HepG2 (cell line): Measurements from ENCODE around the gene RASAL3. TPM values are rescaled to one million over a fixed set of nuclear protein-coding genes. Genes with fewer than 3 reads are reported as not detected.
A peak's percentile ranks its signal among the peaks of the same experiment; 100 is the strongest.
"Not testable (repeated sequence)": the region's sequence is repeated elsewhere in the genome, so short reads cannot be mapped to it uniquely, and the experiment has no call there.

ENCODE experiments used
- ATAC-seq: fragments of 200-7000 bp; cut with Tn5 transposase; 3 replicates; pipeline ENCODE4 v1.9.1; 2020; ENCODE audit warnings: mild to moderate bottlenecking, moderate library complexity
- BruUV-seq: library from RNA; stranded (reverse); fragments of 400-500 nt; replicated peaks from 2 replicates; lab custom pipeline; 2021; lab: Mats Ljungman, UMichigan
- CTCF ChIA-PET: fragments of 300-600 bp; formaldehyde crosslinking; extraction: SDS; loops from one replicate; lab custom pipeline; 2021; ENCODE audit warnings: low total read pairs, inconsistent platforms, low intra/inter-chr PET ratio; lab: Yijun Ruan, JAX
- POLR2A ChIA-PET: fragments of 350-600 bp; sonication (Branson Sonifier 250); formaldehyde crosslinking; loops from one replicate; lab custom pipeline; 2020; ENCODE audit warnings: antibody characterized with exemption, inconsistent platforms; lab: Yijun Ruan, JAX
- DNase-seq: peaks from one replicate; pipeline ENCODE4 v3.0.0-alpha.2; 2015; ENCODE audit warnings: low spot score
- FAIRE-seq: peaks from 3 replicates; lab custom pipeline; 2011; peaks lifted over from hg19 to GRCh38; lab: Jason Lieb, UNC
- H2AFZ ChIP-seq: one replicate; pipeline ENCODE4 v1.6.1; 2011; ENCODE audit warnings: low read length, inconsistent platforms
- H3K27ac ChIP-seq: fragments of 300-600 bp; 3 replicates; pipeline ENCODE4 v1.8.0; 2011; ENCODE audit warnings: mixed run types, mild to moderate bottlenecking, mixed read lengths, low read length, inconsistent platforms; ENCODE audit not compliant: insufficient read depth; ENCODE audit errors: extremely low read length
- H3K27me3 ChIP-seq, 2 experiments: fragments of 200-600 bp in 1 of 2; 2 replicates in 1 of 2; 3 replicates in 1 of 2; pipeline versions ENCODE4 v1.6.0 to v1.8.0; 2011; ENCODE audit warnings: low read length in 2 of 2, mild to moderate bottlenecking in 2 of 2, moderate library complexity in 2 of 2, inconsistent platforms in 1 of 2; ENCODE audit not compliant: insufficient read depth in 2 of 2, control insufficient read depth in 1 of 2
- H3K36me3 ChIP-seq, 2 experiments: fragments of 200-600 bp in 1 of 2; replicated peaks in 1 of 2; 2 replicates in 1 of 2; 3 replicates in 1 of 2; pipeline versions ENCODE4 v1.5.1 to v1.8.0; 2011; ENCODE audit warnings: low read length in 2 of 2, inconsistent platforms in 1 of 2; ENCODE audit not compliant: insufficient read depth in 2 of 2, control insufficient read depth in 1 of 2
- H3K4me1 ChIP-seq: 2 replicates; pipeline ENCODE4 v1.5.1; 2012; ENCODE audit warnings: low read length, inconsistent platforms; ENCODE audit not compliant: insufficient read depth
- H3K4me2 ChIP-seq: 2 replicates; pipeline ENCODE4 v1.6.0; 2011; ENCODE audit warnings: low read depth, low read length, inconsistent platforms
- H3K4me3 ChIP-seq, 3 experiments: fragments of 200-600 bp in 1 of 3; sonication (generic), shearing (Covaris generic) in 1 of 3; replicated peaks in 1 of 3; 2 replicates each; pipeline ENCODE4 v1.5.1; 2011 to 2016; ENCODE audit warnings: low read length in 3 of 3, inconsistent platforms in 2 of 3, low read depth in 2 of 3, mild to moderate bottlenecking in 2 of 3, control low read depth in 1 of 3, mixed read lengths in 1 of 3; ENCODE audit not compliant: insufficient read depth in 1 of 3
- H3K79me2 ChIP-seq: one replicate; pipeline ENCODE4 v1.6.1; 2011; ENCODE audit warnings: low read length, inconsistent platforms; ENCODE audit not compliant: insufficient read depth
- H3K9ac ChIP-seq: 2 replicates; pipeline ENCODE4 v1.6.0; 2011; ENCODE audit warnings: mild to moderate bottlenecking, low read depth, low read length, inconsistent platforms; ENCODE audit not compliant: insufficient read depth
- H3K9me3 ChIP-seq: 2 replicates; pipeline ENCODE4 v1.5.1; 2012; ENCODE audit warnings: mild to moderate bottlenecking, low read length
- H4K20me1 ChIP-seq: 2 replicates; pipeline ENCODE4 v1.6.0; 2011; ENCODE audit warnings: inconsistent platforms, mild to moderate bottlenecking, low read length, moderate library complexity; ENCODE audit not compliant: insufficient read depth
- CREM ChIP-seq, 2 experiments: sonication (generic) in 1 of 2; formaldehyde crosslinking in 1 of 2; IDR thresholded peaks; 2 replicates each; pipeline versions ENCODE4 v1.4.0 to v1.6.1; 2016 to 2020; ENCODE audit warnings: antibody characterized with exemption in 1 of 2, mild to moderate bottlenecking in 1 of 2, missing genetic modification reagents in 1 of 2
- DMAP1 ChIP-seq: IDR thresholded peaks from 2 replicates; pipeline ENCODE4 v1.6.1; 2016
- SIX4 ChIP-seq: sonication (generic); formaldehyde crosslinking; IDR thresholded peaks from 2 replicates; pipeline ENCODE4 v1.4.0; 2020; ENCODE audit warnings: missing genetic modification reagents
- SOX6 ChIP-seq, 2 experiments: fragments of 450-650 bp in 1 of 2; sonication (generic) in 1 of 2; formaldehyde crosslinking in 1 of 2; IDR thresholded peaks; 2 replicates each; pipeline versions ENCODE4 v1.4.0 to v1.6.1; 2017 to 2020; ENCODE audit warnings: antibody characterized with exemption in 1 of 2, mild to moderate bottlenecking in 1 of 2, missing genetic modification reagents in 1 of 2
- ZMYM4 ChIP-seq: sonication (generic); formaldehyde crosslinking; IDR thresholded peaks from 2 replicates; pipeline ENCODE4 v1.8.1; 2023; ENCODE audit warnings: mild to moderate bottlenecking, missing genetic modification reagents
- ZNF605 ChIP-seq: sonication (generic); formaldehyde crosslinking; IDR thresholded peaks from 2 replicates; pipeline ENCODE4 v1.8.0; 2022; ENCODE audit warnings: mild to moderate bottlenecking, missing genetic modification reagents
- WGBS: methylation state at CpG from one replicate; pipeline ENCODE4 v1.1.6; 2017; ENCODE audit warnings: low lambda C conversion rate; 5-methylcytosine and 5-hydroxymethylcytosine counted together
- in situ Hi-C: cut with HindIII; loops from 2 replicates; pipeline ENCODE4 v1.10.0; 2017; ENCODE audit warnings: low pct_unique_long_range_greater_than_20kb; ENCODE audit not compliant: extremely low pct_ligation_motif_present
- intact Hi-C: fragments of 100-400 bp; cut with micrococcal nuclease; formaldehyde crosslinking; loops from one replicate; pipeline ENCODE4 v1.10.0; 2022; ENCODE audit not compliant: unreplicated experiment
- polyA plus RNA-seq, 8 experiments: library from polyadenylated mRNA; depleted of rRNA in 3 of 8; stranded (reverse) in 7 of 8; unstranded in 1 of 8; fragments of >200 nt; fragmentation: Illumina TruSeq in 4 of 8; extraction: Trizol in 4 of 8; gene quantifications; 2 replicates each; pipeline versions ENCODE4 v1.2.1 to v1.2.3, GENCODE V29; 2011 to 2016; ENCODE audit warnings: low read depth in 4 of 8, missing spikeins in 1 of 8, mixed read lengths in 1 of 8; ENCODE audit not compliant: insufficient read depth in 1 of 8
- total RNA-seq, 5 experiments: library from RNA; depleted of rRNA; stranded (reverse); fragments of >200 nt; fragmentation: Illumina TruSeq; extraction: Trizol; gene quantifications; 2 replicates each; pipeline ENCODE4 v1.2.3, GENCODE V29; 2016; ENCODE audit warnings: low read depth in 1 of 5
- TF ChIP-seq, protein P1 (sequence below): sonication (generic); formaldehyde crosslinking; IDR thresholded peaks from 2 replicates; pipeline ENCODE4 v1.4.0; 2020; ENCODE audit warnings: missing genetic modification reagents
- TF ChIP-seq, protein P2 (sequence below): sonication (generic); formaldehyde crosslinking; IDR thresholded peaks from 2 replicates; pipeline ENCODE4 v1.4.0; 2020; ENCODE audit warnings: missing genetic modification reagents, borderline replicate concordance
- TF ChIP-seq, protein P3 (sequence below): IDR thresholded peaks from 2 replicates; pipeline ENCODE4 v1.6.1; 2016; ENCODE audit warnings: low read depth, missing genetic modification reagents, missing compliant biosample characterization
- TF ChIP-seq, protein P4 (sequence below): IDR thresholded peaks from 2 replicates; pipeline ENCODE4 v1.6.1; 2012; ENCODE audit warnings: inconsistent platforms

The RASAL3 gene
- total and polyA plus RNA-seq, 2 of the 13 experiments (the other 11 are each of a cell fraction or from before 2014, with no cell fraction given), result not detected

DNA sequence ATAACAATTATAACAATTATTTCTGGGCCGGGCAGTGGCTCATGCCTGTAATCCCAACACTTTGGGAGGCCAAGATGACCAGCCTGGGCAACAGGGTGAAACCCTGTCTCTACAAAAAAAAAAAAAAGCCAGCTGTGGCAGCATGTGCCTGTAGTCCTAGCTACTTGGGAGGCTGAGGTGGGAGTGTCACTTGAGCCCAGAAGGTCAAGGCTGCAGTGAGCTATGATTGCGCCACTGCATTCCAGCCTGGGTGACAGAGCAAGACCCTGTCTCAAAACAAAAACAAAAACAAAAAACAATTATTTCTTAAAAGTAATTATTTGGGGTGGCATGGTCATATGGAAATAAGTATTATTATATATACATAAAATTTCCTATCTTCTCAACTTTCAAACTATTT, 53.0 kb downstream of the RASAL3 start:
- FAIRE-seq; CTCF ChIA-PET; H3K4me3 ChIP-seq; H3K27me3 ChIP-seq; H2AFZ ChIP-seq; BruUV-seq; H3K9ac ChIP-seq; in situ Hi-C loops; H3K9me3 ChIP-seq; TF ChIP-seq SOX6 (IDR thresholded peaks at IDR 0.05); CREM (CRISPR knock-in tag; IDR thresholded peaks at IDR 0.05): not testable (repeated sequence)
- Histone ChIP-seq H3K79me2 (peaks cover 90% of the 10 kb centered on the region), H3K36me3 (peaks cover 9 to 29% of the 10 kb centered on the region in 2 experiments), H3K4me1 (peaks cover 58% of the 10 kb centered on the region), H3K27ac (peak overlapping the region; percentile 47), H3K4me2 (peak overlapping the region; percentile 29; the same call in 1 of the 2 replicates), H4K20me1 (peaks cover 35% of the 10 kb centered on the region)
- DNase-seq, result peak; percentile 65
- ATAC-seq, result peak; percentile 69
- POLR2A ChIA-PET, result interaction anchor here (0.7 to 2.8 kb wide), 2 partner anchors 32 to 242 kb away, joined by 3 to 30 read pairs; partner anchors contain the start of gene AKAP8
- 17% methylated on average over 2 of the region's 2 CpGs for WGBS
- intact Hi-C loops, result loop anchor here (5.0 kb wide), 1 partner anchor 34 kb away; the partner anchor contains the start of gene AKAP8
- TF ChIP-seq, protein P1, sequence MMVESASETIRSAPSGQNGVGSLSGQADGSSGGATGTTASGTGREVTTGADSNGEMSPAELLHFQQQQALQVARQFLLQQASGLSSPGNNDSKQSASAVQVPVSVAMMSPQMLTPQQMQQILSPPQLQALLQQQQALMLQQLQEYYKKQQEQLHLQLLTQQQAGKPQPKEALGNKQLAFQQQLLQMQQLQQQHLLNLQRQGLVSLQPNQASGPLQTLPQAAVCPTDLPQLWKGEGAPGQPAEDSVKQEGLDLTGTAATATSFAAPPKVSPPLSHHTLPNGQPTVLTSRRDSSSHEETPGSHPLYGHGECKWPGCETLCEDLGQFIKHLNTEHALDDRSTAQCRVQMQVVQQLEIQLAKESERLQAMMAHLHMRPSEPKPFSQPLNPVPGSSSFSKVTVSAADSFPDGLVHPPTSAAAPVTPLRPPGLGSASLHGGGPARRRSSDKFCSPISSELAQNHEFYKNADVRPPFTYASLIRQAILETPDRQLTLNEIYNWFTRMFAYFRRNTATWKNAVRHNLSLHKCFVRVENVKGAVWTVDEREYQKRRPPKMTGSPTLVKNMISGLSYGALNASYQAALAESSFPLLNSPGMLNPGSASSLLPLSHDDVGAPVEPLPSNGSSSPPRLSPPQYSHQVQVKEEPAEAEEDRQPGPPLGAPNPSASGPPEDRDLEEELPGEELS (CRISPR knock-in tag), result peak; percentile 95
- TF ChIP-seq, protein P2, sequence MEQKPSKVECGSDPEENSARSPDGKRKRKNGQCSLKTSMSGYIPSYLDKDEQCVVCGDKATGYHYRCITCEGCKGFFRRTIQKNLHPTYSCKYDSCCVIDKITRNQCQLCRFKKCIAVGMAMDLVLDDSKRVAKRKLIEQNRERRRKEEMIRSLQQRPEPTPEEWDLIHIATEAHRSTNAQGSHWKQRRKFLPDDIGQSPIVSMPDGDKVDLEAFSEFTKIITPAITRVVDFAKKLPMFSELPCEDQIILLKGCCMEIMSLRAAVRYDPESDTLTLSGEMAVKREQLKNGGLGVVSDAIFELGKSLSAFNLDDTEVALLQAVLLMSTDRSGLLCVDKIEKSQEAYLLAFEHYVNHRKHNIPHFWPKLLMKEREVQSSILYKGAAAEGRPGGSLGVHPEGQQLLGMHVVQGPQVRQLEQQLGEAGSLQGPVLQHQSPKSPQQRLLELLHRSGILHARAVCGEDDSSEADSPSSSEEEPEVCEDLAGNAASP, result peak; percentile 63; the same call in 1 of the 2 replicates
- TF ChIP-seq ZMYM4 (CRISPR knock-in tag) (peak; percentile 44; the same call in 1 of the 2 replicates), SOX6 (CRISPR knock-in tag; IDR thresholded peaks at IDR 0.05) (peak; percentile 67; the same call in 1 of the 2 replicates), CREM (IDR thresholded peaks at IDR 0.05) (0 out of 2 replicates have a peak, but pooled peaks have one; percentile 35), ZNF605 (CRISPR knock-in tag) (0 out of 2 replicates have a peak, but pooled peaks have one; percentile 37), DMAP1 (CRISPR knock-in tag) (peak; percentile 40; the same call in 1 of the 2 replicates), SIX4 (CRISPR knock-in tag) (peak; percentile 68; the same call in 1 of the 2 replicates)
- TF ChIP-seq, protein P3, sequence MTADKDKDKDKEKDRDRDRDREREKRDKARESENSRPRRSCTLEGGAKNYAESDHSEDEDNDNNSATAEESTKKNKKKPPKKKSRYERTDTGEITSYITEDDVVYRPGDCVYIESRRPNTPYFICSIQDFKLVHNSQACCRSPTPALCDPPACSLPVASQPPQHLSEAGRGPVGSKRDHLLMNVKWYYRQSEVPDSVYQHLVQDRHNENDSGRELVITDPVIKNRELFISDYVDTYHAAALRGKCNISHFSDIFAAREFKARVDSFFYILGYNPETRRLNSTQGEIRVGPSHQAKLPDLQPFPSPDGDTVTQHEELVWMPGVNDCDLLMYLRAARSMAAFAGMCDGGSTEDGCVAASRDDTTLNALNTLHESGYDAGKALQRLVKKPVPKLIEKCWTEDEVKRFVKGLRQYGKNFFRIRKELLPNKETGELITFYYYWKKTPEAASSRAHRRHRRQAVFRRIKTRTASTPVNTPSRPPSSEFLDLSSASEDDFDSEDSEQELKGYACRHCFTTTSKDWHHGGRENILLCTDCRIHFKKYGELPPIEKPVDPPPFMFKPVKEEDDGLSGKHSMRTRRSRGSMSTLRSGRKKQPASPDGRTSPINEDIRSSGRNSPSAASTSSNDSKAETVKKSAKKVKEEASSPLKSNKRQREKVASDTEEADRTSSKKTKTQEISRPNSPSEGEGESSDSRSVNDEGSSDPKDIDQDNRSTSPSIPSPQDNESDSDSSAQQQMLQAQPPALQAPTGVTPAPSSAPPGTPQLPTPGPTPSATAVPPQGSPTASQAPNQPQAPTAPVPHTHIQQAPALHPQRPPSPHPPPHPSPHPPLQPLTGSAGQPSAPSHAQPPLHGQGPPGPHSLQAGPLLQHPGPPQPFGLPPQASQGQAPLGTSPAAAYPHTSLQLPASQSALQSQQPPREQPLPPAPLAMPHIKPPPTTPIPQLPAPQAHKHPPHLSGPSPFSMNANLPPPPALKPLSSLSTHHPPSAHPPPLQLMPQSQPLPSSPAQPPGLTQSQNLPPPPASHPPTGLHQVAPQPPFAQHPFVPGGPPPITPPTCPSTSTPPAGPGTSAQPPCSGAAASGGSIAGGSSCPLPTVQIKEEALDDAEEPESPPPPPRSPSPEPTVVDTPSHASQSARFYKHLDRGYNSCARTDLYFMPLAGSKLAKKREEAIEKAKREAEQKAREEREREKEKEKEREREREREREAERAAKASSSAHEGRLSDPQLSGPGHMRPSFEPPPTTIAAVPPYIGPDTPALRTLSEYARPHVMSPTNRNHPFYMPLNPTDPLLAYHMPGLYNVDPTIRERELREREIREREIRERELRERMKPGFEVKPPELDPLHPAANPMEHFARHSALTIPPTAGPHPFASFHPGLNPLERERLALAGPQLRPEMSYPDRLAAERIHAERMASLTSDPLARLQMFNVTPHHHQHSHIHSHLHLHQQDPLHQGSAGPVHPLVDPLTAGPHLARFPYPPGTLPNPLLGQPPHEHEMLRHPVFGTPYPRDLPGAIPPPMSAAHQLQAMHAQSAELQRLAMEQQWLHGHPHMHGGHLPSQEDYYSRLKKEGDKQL (CRISPR knock-in tag), result 0 out of 2 replicates have a peak, but pooled peaks have one; percentile 34
- TF ChIP-seq, protein P4, sequence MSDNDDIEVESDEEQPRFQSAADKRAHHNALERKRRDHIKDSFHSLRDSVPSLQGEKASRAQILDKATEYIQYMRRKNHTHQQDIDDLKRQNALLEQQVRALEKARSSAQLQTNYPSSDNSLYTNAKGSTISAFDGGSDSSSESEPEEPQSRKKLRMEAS, result peak; percentile 27; the same call in 1 of the 2 replicates
